ENCODE measurements around the gene UBA6. TPM values are rescaled to one million over a fixed set of nuclear protein-coding genes. Genes with fewer than 3 reads are reported as not detected.

The UBA6 gene
- polyA plus RNA-seq, 1 of the 3 experiments (the other 2 are of a cell fraction) = 51.0 TPM

DNA sequence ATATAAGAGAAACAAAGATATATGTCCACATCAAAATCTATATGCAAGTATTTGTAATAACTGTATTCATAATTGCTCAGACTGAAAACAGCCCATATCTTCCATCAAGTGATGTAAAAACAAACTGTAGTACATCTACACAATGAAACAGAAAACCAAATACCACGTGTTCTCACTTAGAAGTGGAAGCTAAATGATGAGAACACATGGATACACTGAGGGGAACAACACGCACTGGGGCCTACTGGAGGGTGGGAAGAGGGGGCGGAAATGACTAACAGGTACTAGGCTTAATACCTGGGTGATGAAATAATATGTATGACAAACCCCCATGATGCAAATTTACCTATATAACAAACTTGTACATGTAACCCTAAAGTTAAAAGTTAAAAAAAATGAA is 42.7 kb downstream of the UBA6 start (continued):
- no peak for TF ChIP-seq JUND (IDR thresholded peaks at IDR 0.05)
- TF ChIP-seq TAF1 (IDR thresholded peaks at IDR 0.05; ENCODE audit: borderline replicate concordance, low read depth, low read length) = no peak
- no peak for TF ChIP-seq RCOR1 (IDR thresholded peaks at IDR 0.05; ENCODE audit: low read length)

DNA sequence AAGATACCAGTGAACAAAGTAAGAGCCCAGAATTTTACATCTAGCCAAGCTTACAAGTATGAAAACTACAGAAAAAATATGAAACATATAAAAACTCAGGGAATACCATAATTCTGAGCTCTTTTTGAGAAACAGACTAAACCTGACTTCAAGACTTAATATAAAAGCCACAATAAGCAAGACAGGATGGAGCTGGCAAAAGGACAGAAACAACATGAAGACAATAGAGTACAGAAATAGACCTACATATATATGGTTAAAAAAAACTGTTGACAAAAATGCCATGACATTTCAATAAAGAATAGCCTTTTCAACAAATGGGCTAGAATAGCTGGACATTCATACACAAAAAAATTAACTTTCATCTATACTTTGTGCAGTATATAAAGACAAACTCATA is 49.4 kb downstream of the UBA6 start:
- Histone ChIP-seq H3K4me2 (no peak overlapping the region), H3K36me3 (replicated peaks in 1 of 2; ENCODE audit: control insufficient read depth in 1 of 2, insufficient read depth in 2 of 2, low read length in 1 of 2) (peaks cover 42 to 60% of the 10 kb centered on the region in 2 experiments), H3K4me1 (ENCODE audit: control insufficient read depth in 1 of 2, insufficient read depth in 2 of 2, low read depth in 1 of 2, low read length in 1 of 2) (no peaks in the 10 kb centered on the region), H3F3A (replicated peaks; ENCODE audit: insufficient read depth) (no peaks in the 10 kb centered on the region), H3K9me3 (no peaks in the 10 kb centered on the region), H2AFZ (ENCODE audit: low read depth) (no peak overlapping the region), H3K4me3 (ENCODE audit: low read depth in 2 of 2, low read length in 1 of 2) (no peak overlapping the region), H3K27ac (ENCODE audit: low read depth in 2 of 2, low read length in 1 of 2) (no peak overlapping the region), H4K20me1 (ENCODE audit: insufficient read depth) (no peaks in the 10 kb centered on the region), H3K9ac (no peak overlapping the region), H3K27me3 (ENCODE audit: insufficient read depth) (no peaks in the 10 kb centered on the region), H3K79me2 (ENCODE audit: insufficient read depth) (peaks cover 10% of the 10 kb centered on the region), H3K9me2 (no peaks in the 10 kb centered on the region)
- DNase-seq = no peak
- TF ChIP-seq, protein P1, sequence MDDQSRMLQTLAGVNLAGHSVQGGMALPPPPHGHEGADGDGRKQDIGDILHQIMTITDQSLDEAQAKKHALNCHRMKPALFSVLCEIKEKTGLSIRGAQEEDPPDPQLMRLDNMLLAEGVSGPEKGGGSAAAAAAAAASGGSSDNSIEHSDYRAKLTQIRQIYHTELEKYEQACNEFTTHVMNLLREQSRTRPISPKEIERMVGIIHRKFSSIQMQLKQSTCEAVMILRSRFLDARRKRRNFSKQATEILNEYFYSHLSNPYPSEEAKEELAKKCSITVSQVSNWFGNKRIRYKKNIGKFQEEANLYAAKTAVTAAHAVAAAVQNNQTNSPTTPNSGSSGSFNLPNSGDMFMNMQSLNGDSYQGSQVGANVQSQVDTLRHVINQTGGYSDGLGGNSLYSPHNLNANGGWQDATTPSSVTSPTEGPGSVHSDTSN (IDR thresholded peaks at IDR 0.05) = no peak
- ChIA-PET CTCF (no interaction called here), POLR2A (no interaction called here)

DNA sequence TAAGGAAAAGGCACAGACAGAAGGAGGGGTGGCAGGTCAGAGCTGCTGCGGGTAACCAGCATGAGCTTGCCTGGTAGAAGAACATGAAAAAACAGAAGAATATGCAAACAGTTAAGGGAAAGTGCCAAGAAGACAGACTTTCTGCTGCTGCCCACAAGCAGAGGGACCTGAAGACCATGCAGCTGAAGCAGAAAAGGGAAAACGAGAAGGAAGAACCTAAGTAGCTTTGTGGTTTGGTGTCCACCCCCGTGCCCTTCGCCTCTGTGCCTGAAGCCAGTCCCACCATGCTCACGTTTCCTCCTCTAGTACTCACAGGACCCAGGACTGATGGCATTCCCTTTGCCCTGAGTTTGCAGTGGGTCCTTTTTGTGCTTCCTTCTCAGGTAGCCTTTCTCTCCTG is 62.8 kb downstream of the UBA6 start:
- H3K9ac ChIP-seq = no peak overlapping the region
- no peaks in the 10 kb centered on the region for H4K20me1 ChIP-seq (ENCODE audit: insufficient read depth)
- DNase-seq = no peak
- H3K27ac ChIP-seq (ENCODE audit: low read depth in 2 of 2, low read length in 1 of 2) = no peak overlapping the region
- H3K27me3 ChIP-seq (ENCODE audit: insufficient read depth) = no peaks in the 10 kb centered on the region
- WGBS (ENCODE audit: low lambda C conversion rate) = 93% methylated on average over 5 of the region's 5 CpGs
- H3K4me3 ChIP-seq (ENCODE audit: low read depth in 2 of 2, low read length in 1 of 2) = no peak overlapping the region
- no peaks in the 10 kb centered on the region for H3K79me2 ChIP-seq (ENCODE audit: insufficient read depth)
- H2AFZ ChIP-seq (ENCODE audit: low read depth) = no peak overlapping the region
- ChIA-PET CTCF (no interaction called here), POLR2A (no interaction called here)
- H3K9me2 ChIP-seq = no peaks in the 10 kb centered on the region; the same call in 1 of the 2 replicates
- H3F3A ChIP-seq (replicated peaks; ENCODE audit: insufficient read depth) = peaks cover 20% of the 10 kb centered on the region
- no peaks in the 10 kb centered on the region for H3K9me3 ChIP-seq
- H3K4me2 ChIP-seq = no peak overlapping the region
- peaks cover 0 to 2% of the 10 kb centered on the region in 2 experiments; a peak in 1 of 4 replicates for H3K4me1 ChIP-seq (ENCODE audit: control insufficient read depth in 1 of 2, insufficient read depth in 2 of 2, low read depth in 1 of 2, low read length in 1 of 2)
- H3K36me3 ChIP-seq (replicated peaks in 1 of 2; ENCODE audit: control insufficient read depth in 1 of 2, insufficient read depth in 2 of 2, low read length in 1 of 2) = peaks cover 73% of the 10 kb centered on the region in 2 experiments
- TF ChIP-seq FOSL2 (IDR thresholded peaks at IDR 0.05; ENCODE audit: borderline replicate concordance, low read depth) (no peak), FOXJ3 (CRISPR knock-in tag; IDR thresholded peaks at IDR 0.05) (no peak), RAD21 (IDR thresholded peaks at IDR 0.05; ENCODE audit: low read length) (no peak), SMC3 (IDR thresholded peaks at IDR 0.05; ENCODE audit: low read depth, low read length) (no peak), TEAD4 (IDR thresholded peaks at IDR 0.05; ENCODE audit: borderline replicate concordance, insufficient read depth) (no peak), GABPA (IDR thresholded peaks at IDR 0.05; ENCODE audit: low read depth) (no peak), RXRA (IDR thresholded peaks at IDR 0.05; ENCODE audit: borderline replicate concordance, low read depth) (no peak), POLR2AphosphoS5 (IDR thresholded peaks at IDR 0.05; ENCODE audit: low read depth, low read length) (no peak), ELF1 (IDR thresholded peaks at IDR 0.05) (no peak), MXI1 (IDR thresholded peaks at IDR 0.05; ENCODE audit: low read depth, low read length) (no peak), CHD2 (IDR thresholded peaks at IDR 0.05; ENCODE audit: low read length, partially characterized antibody) (no peak), MEF2A (IDR thresholded peaks at IDR 0.05; ENCODE audit: borderline replicate concordance, low read depth) (no peak), SIN3A (IDR thresholded peaks at IDR 0.05; ENCODE audit: borderline replicate concordance, low read depth, low read length) (no peak), TCF12 (IDR thresholded peaks at IDR 0.05) (no peak), NRF1 (IDR thresholded peaks at IDR 0.05; ENCODE audit: low read depth, low read length) (no peak), FOXM1 (IDR thresholded peaks at IDR 0.05; ENCODE audit: low read depth) (no peak)
- TF ChIP-seq, protein P2, sequence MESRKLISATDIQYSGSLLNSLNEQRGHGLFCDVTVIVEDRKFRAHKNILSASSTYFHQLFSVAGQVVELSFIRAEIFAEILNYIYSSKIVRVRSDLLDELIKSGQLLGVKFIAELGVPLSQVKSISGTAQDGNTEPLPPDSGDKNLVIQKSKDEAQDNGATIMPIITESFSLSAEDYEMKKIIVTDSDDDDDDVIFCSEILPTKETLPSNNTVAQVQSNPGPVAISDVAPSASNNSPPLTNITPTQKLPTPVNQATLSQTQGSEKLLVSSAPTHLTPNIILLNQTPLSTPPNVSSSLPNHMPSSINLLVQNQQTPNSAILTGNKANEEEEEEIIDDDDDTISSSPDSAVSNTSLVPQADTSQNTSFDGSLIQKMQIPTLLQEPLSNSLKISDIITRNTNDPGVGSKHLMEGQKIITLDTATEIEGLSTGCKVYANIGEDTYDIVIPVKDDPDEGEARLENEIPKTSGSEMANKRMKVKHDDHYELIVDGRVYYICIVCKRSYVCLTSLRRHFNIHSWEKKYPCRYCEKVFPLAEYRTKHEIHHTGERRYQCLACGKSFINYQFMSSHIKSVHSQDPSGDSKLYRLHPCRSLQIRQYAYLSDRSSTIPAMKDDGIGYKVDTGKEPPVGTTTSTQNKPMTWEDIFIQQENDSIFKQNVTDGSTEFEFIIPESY (IDR thresholded peaks at IDR 0.05; ENCODE audit: borderline replicate concordance, low read depth) = no peak
- TF ChIP-seq, protein P1 (IDR thresholded peaks at IDR 0.05) = no peak
- TF ChIP-seq, protein P3, sequence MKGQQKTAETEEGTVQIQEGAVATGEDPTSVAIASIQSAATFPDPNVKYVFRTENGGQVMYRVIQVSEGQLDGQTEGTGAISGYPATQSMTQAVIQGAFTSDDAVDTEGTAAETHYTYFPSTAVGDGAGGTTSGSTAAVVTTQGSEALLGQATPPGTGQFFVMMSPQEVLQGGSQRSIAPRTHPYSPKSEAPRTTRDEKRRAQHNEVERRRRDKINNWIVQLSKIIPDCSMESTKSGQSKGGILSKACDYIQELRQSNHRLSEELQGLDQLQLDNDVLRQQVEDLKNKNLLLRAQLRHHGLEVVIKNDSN (IDR thresholded peaks at IDR 0.05; ENCODE audit: borderline replicate concordance, low read depth) = no peak
